CD4-positive, CD25-positive, alpha-beta regulatory T cell (primary cell): Measurements from ENCODE around the gene ARHGAP22. TPM values are rescaled to one million over a fixed set of nuclear protein-coding genes. Genes with fewer than 3 reads are reported as not detected.
A peak's percentile ranks its signal among the peaks of the same experiment; 100 is the strongest.

Experiments used
- ATAC-seq, 2 donors: fragments of 150-1000 bp; cut with Tn5 transposase; one replicate each; pipeline ENCODE4 v1.10.0; 2021; ENCODE audit warnings: low read depth in 2 of 2, moderate number of reproducible peaks in 2 of 2, moderate library complexity in 1 of 2
- DNase-seq, 3 donors: peaks; one replicate each; pipeline versions ENCODE4 v3.0.0 to v3.0.0-alpha.2; 2012 to 2022; ENCODE audit warnings: mixed read lengths in 1 of 3
- H3K27ac ChIP-seq: one replicate; pipeline ENCODE4 v1.7.0; 2013; ENCODE audit warnings: mild to moderate bottlenecking, low read length; ENCODE audit not compliant: insufficient read depth, poor library complexity, severe bottlenecking
- H3K27me3 ChIP-seq: one replicate; pipeline ENCODE4 v1.7.0; 2013; ENCODE audit warnings: low read length; ENCODE audit not compliant: control insufficient read depth, insufficient read depth
- H3K36me3 ChIP-seq: one replicate; pipeline ENCODE4 v1.7.0; 2013; ENCODE audit warnings: mild to moderate bottlenecking, low read length, moderate library complexity; ENCODE audit not compliant: control insufficient read depth, insufficient read depth
- H3K4me1 ChIP-seq: 2 replicates; pipeline ENCODE4 v1.7.0; 2013; ENCODE audit warnings: mild to moderate bottlenecking, low read length; ENCODE audit not compliant: insufficient read depth, control insufficient read depth, poor library complexity, severe bottlenecking
- H3K4me3 ChIP-seq: one replicate; pipeline ENCODE4 v1.7.0; 2013; ENCODE audit warnings: low read depth, mild to moderate bottlenecking, low read length, moderate library complexity
- H3K9me3 ChIP-seq, 2 experiments: 1 replicate in 1 of 2; 2 replicates in 1 of 2; pipeline ENCODE4 v1.7.0; 2013; ENCODE audit warnings: low read length in 2 of 2, mild to moderate bottlenecking in 1 of 2, moderate library complexity in 1 of 2; ENCODE audit not compliant: control insufficient read depth in 2 of 2
- H3K27ac Mint-ChIP-seq, 3 donors: one replicate each; pipeline ENCODE4 v1.8.0; 2020 to 2022; ENCODE audit warnings: mild to moderate bottlenecking in 3 of 3, mixed read lengths in 3 of 3, moderate library complexity in 2 of 3
- H3K27me3 Mint-ChIP-seq: one replicate; pipeline ENCODE4 v1.8.0; 2022; ENCODE audit warnings: mild to moderate bottlenecking, mixed read lengths
- H3K36me3 Mint-ChIP-seq: one replicate; pipeline ENCODE4 v1.8.0; 2020; ENCODE audit warnings: mixed read lengths
- H3K4me1 Mint-ChIP-seq, 4 donors: one replicate each; pipeline ENCODE4 v1.8.0; 2020 to 2022; ENCODE audit warnings: mixed read lengths in 4 of 4, mild to moderate bottlenecking in 1 of 4
- H3K4me3 Mint-ChIP-seq, 4 donors: one replicate each; pipeline ENCODE4 v1.8.0; 2020 to 2022; ENCODE audit warnings: mild to moderate bottlenecking in 4 of 4, mixed read lengths in 4 of 4, moderate library complexity in 3 of 4
- H3K9me3 Mint-ChIP-seq, 7 donors: one replicate each; pipeline ENCODE4 v1.8.0; 2020 to 2022; ENCODE audit warnings: mixed read lengths in 7 of 7, mild to moderate bottlenecking in 3 of 7, moderate library complexity in 2 of 7
- polyA plus RNA-seq, 4 donors: library from polyadenylated mRNA; unstranded; fragments of 300-500 nt; fragmentation: Illumina TruSeq; gene quantifications; one replicate each; pipeline ENCODE4 v1.2.3, GENCODE V29; 2021
- total RNA-seq: library from RNA; stranded (reverse); gene quantifications from one replicate; pipeline ENCODE4 v1.2.3, GENCODE V29; 2022

The ARHGAP22 gene
- total and polyA plus RNA-seq, 5 donors from 2014 or later, result 0.42 TPM; not detected in 4

- H3K9me3 ChIP-seq, result peaks cover 0 to 8% of the 10 kb centered on the region in 2 experiments
- no peak overlapping the region for H3K27ac ChIP-seq
- no peaks in the 10 kb centered on the region for H3K36me3 ChIP-seq
- ATAC-seq (no peak), DNase-seq (no peak)
- no peak overlapping the region for H3K27ac Mint-ChIP-seq
- H3K4me1 ChIP-seq, result no peaks in the 10 kb centered on the region
- H3K36me3 Mint-ChIP-seq, result no peaks in the 10 kb centered on the region
- no peaks in the 10 kb centered on the region for H3K27me3 ChIP-seq
- H3K4me3 ChIP-seq, result no peak overlapping the region
- no peaks in the 10 kb centered on the region for H3K4me1 Mint-ChIP-seq
- H3K27me3 Mint-ChIP-seq, result no peaks in the 10 kb centered on the region
- H3K4me3 Mint-ChIP-seq, result no peak overlapping the region
- H3K9me3 Mint-ChIP-seq, result peaks cover 0 to 9% (median 2%) of the 10 kb centered on the region in 7 donors
Measured at GRCh38 chr10:48508791-48509772, 95.8 kb downstream of the ARHGAP22 start.

- H3K9me3 ChIP-seq, result no peaks in the 10 kb centered on the region
- Mint-ChIP-seq H3K27me3 (no peaks in the 10 kb centered on the region), H3K9me3 (peaks cover 0 to 6% (median 0%) of the 10 kb centered on the region in 7 donors), H3K4me3 (no peak overlapping the region), H3K36me3 (no peaks in the 10 kb centered on the region), H3K4me1 (no peaks in the 10 kb centered on the region), H3K27ac (no peak overlapping the region)
- H3K4me1 ChIP-seq, result no peaks in the 10 kb centered on the region
- no peaks in the 10 kb centered on the region for H3K27me3 ChIP-seq
- ATAC-seq (no peak), DNase-seq (no peak)
- no peak overlapping the region for H3K27ac ChIP-seq
- no peak overlapping the region for H3K4me3 ChIP-seq
- H3K36me3 ChIP-seq, result no peaks in the 10 kb centered on the region
Measured at GRCh38 chr10:48507933-48508790, 96.7 kb downstream of the ARHGAP22 start.

GRCh38 chr10:48507494-48507893, 97.4 kb downstream of the ARHGAP22 start:
- H3K4me1 Mint-ChIP-seq, result no peaks in the 10 kb centered on the region
- no peak overlapping the region for H3K4me3 ChIP-seq
- no peaks in the 10 kb centered on the region for H3K4me1 ChIP-seq
- no peaks in the 10 kb centered on the region for H3K27me3 Mint-ChIP-seq
- DNase-seq (no peak), ATAC-seq (no peak)
- no peaks in the 10 kb centered on the region for H3K9me3 ChIP-seq
- no peaks in the 10 kb centered on the region for H3K36me3 ChIP-seq
- no peak overlapping the region for H3K27ac ChIP-seq
- H3K27me3 ChIP-seq, result no peaks in the 10 kb centered on the region
- H3K27ac Mint-ChIP-seq, result no peak overlapping the region
- H3K9me3 Mint-ChIP-seq, result peaks cover 0 to 4% (median 0%) of the 10 kb centered on the region in 7 donors
- no peak overlapping the region for H3K4me3 Mint-ChIP-seq
- H3K36me3 Mint-ChIP-seq, result no peaks in the 10 kb centered on the region

- Histone ChIP-seq H3K36me3 (no peaks in the 10 kb centered on the region), H3K27ac (no peak overlapping the region), H3K4me3 (no peak overlapping the region), H3K9me3 (no peaks in the 10 kb centered on the region), H3K4me1 (no peaks in the 10 kb centered on the region), H3K27me3 (no peaks in the 10 kb centered on the region)
- Mint-ChIP-seq H3K27ac (no peak overlapping the region), H3K9me3 (peaks cover 0 to 4% (median 0%) of the 10 kb centered on the region in 7 donors), H3K4me1 (no peaks in the 10 kb centered on the region), H3K4me3 (no peak overlapping the region), H3K27me3 (no peaks in the 10 kb centered on the region), H3K36me3 (no peaks in the 10 kb centered on the region)
- ATAC-seq (no peak), DNase-seq (peak in 1 of 3 donors; percentile 61)
Measured at GRCh38 chr10:48506147-48506917, 98.5 kb downstream of the ARHGAP22 start.

GRCh38 chr10:48505394-48506112, 99.3 kb downstream of the ARHGAP22 start:
- H3K36me3 Mint-ChIP-seq, result no peaks in the 10 kb centered on the region
- ATAC-seq, result no peak

GRCh38 chr10:48504141-48504885, 100.6 kb downstream of the ARHGAP22 start:
- no peak overlapping the region for H3K4me3 Mint-ChIP-seq
- H3K36me3 ChIP-seq, result no peaks in the 10 kb centered on the region
- ATAC-seq, result no peak
- no peaks in the 10 kb centered on the region for H3K4me1 Mint-ChIP-seq
- no peaks in the 10 kb centered on the region for H3K9me3 ChIP-seq
- no peaks in the 10 kb centered on the region for H3K27me3 Mint-ChIP-seq
- H3K27ac ChIP-seq, result no peak overlapping the region
- H3K4me3 ChIP-seq, result no peak overlapping the region
- no peak overlapping the region for H3K27ac Mint-ChIP-seq
- no peak for DNase-seq
- H3K9me3 Mint-ChIP-seq, result no peaks in the 10 kb centered on the region
- no peaks in the 10 kb centered on the region for H3K36me3 Mint-ChIP-seq
- no peaks in the 10 kb centered on the region for H3K4me1 ChIP-seq
- no peaks in the 10 kb centered on the region for H3K27me3 ChIP-seq

More at GRCh38 chr10:48505394-48506112, 99.3 kb downstream of the ARHGAP22 start:
- Histone ChIP-seq H3K36me3 (no peaks in the 10 kb centered on the region), H3K9me3 (no peaks in the 10 kb centered on the region), H3K4me3 (no peak overlapping the region), H3K4me1 (no peaks in the 10 kb centered on the region), H3K27ac (no peak overlapping the region), H3K27me3 (no peaks in the 10 kb centered on the region)
- Mint-ChIP-seq H3K27ac (no peak overlapping the region), H3K27me3 (no peaks in the 10 kb centered on the region), H3K4me1 (no peaks in the 10 kb centered on the region), H3K9me3 (peaks cover 0 to 4% (median 0%) of the 10 kb centered on the region in 7 donors), H3K4me3 (no peak overlapping the region)
- no peak for DNase-seq
